K562 (cell line): ENCODE measurements around the gene SAP30BP. TPM values are rescaled to one million over a fixed set of nuclear protein-coding genes. Genes with fewer than 3 reads are reported as not detected.

Experiments used
- AFF4 ChIP-seq: sonication (generic); formaldehyde crosslinking; IDR thresholded peaks from 2 replicates; pipeline ENCODE4 v1.8.0; 2023; ENCODE audit warnings: mild to moderate bottlenecking, missing genetic modification reagents
- CLOCK ChIP-seq: fragments of 250-450 bp; sonication (Bioruptor Pico); IDR thresholded peaks from 2 replicates; pipeline ENCODE4 v1.4.0; 2020; ENCODE audit warnings: mild to moderate bottlenecking, moderate library complexity, borderline replicate concordance
- EP400 ChIP-seq: fragments of 450-650 bp; IDR thresholded peaks from 2 replicates; pipeline ENCODE4 v1.6.1; 2017; ENCODE audit warnings: antibody characterized with exemption, mild to moderate bottlenecking, moderate library complexity
- ESRRA ChIP-seq: fragments of 450-650 bp; IDR thresholded peaks from 2 replicates; pipeline ENCODE4 v1.6.1; 2014; ENCODE audit warnings: low read depth, mild to moderate bottlenecking, moderate library complexity, borderline replicate concordance
- EWSR1 ChIP-seq: fragments of 450-650 bp; IDR thresholded peaks from 2 replicates; pipeline ENCODE4 v1.6.1; 2018; ENCODE audit warnings: borderline replicate concordance, mild to moderate bottlenecking, low read depth, moderate library complexity; ENCODE audit not compliant: partially characterized antibody
- FOXJ3 ChIP-seq: sonication (generic); formaldehyde crosslinking; IDR thresholded peaks from 2 replicates; pipeline ENCODE4 v1.4.0; 2020; ENCODE audit warnings: mild to moderate bottlenecking, missing genetic modification reagents
- GABPB1 ChIP-seq: sonication (generic); formaldehyde crosslinking; IDR thresholded peaks from 2 replicates; pipeline ENCODE4 v1.8.0; 2022; ENCODE audit warnings: mild to moderate bottlenecking, missing genetic modification reagents
- MBD2 ChIP-seq: sonication (generic); IDR thresholded peaks from 2 replicates; pipeline ENCODE4 v1.6.1; 2016; ENCODE audit warnings: low read depth, borderline replicate concordance
- MEF2A ChIP-seq: IDR thresholded peaks from 2 replicates; pipeline ENCODE4 v1.6.1; 2011; ENCODE audit warnings: low read depth, mild to moderate bottlenecking, low read length, moderate library complexity; ENCODE audit not compliant: control insufficient read depth
- MYNN ChIP-seq, 2 experiments: sonication (generic); formaldehyde crosslinking in 1 of 2; IDR thresholded peaks; 2 replicates each; pipeline versions ENCODE4 v1.5.0 to v1.6.1; 2016 to 2020; ENCODE audit warnings: antibody characterized with exemption in 1 of 2, missing genetic modification reagents in 1 of 2
- NFXL1 ChIP-seq: fragments of 450-650 bp; formaldehyde crosslinking; IDR thresholded peaks from 2 replicates; pipeline ENCODE4 v1.4.0; 2021; ENCODE audit warnings: mild to moderate bottlenecking
- POLR2A ChIP-seq: fragments of 450-650 bp; conservative IDR thresholded peaks from 2 replicates; pipeline ENCODE4 v1.6.1; 2016
- RBM25 ChIP-seq: fragments of 200-400 bp; formaldehyde crosslinking; IDR thresholded peaks from 2 replicates; pipeline ENCODE4 v1.6.1; 2018; ENCODE audit warnings: low read length, low read depth, moderate library complexity; ENCODE audit not compliant: severe bottlenecking
- SNRNP70 ChIP-seq: fragments of 200-400 bp; formaldehyde crosslinking; optimal IDR thresholded peaks from 2 replicates; pipeline ENCODE3; 2017; ENCODE audit warnings: low read depth, low read length
- SOX6 ChIP-seq: fragments of 450-650 bp; IDR thresholded peaks from 2 replicates; pipeline ENCODE4 v1.6.1; 2014; ENCODE audit warnings: mild to moderate bottlenecking
- THAP12 ChIP-seq: fragments of 250-450 bp; sonication (Bioruptor Pico); IDR thresholded peaks from 2 replicates; pipeline ENCODE4 v1.9.0; 2021; ENCODE audit warnings: mild to moderate bottlenecking, inconsistent platforms
- ZNF217 ChIP-seq: sonication (generic); formaldehyde crosslinking; IDR thresholded peaks from 2 replicates; pipeline ENCODE4 v1.8.0; 2022; ENCODE audit warnings: mild to moderate bottlenecking, missing genetic modification reagents
- ZNF57 ChIP-seq: fragments of 450-650 bp; formaldehyde crosslinking; IDR thresholded peaks from 2 replicates; pipeline ENCODE4 v1.4.0; 2020; ENCODE audit warnings: mild to moderate bottlenecking, moderate library complexity
- ZNF699 ChIP-seq: fragments of 250-450 bp; sonication (Bioruptor Pico); IDR thresholded peaks from 2 replicates; pipeline ENCODE4 v1.8.0; 2021; ENCODE audit warnings: mild to moderate bottlenecking, moderate library complexity; ENCODE audit not compliant: insufficient replicate concordance
- polyA plus RNA-seq, 8 experiments: library from polyadenylated mRNA; depleted of rRNA in 4 of 8; stranded (reverse) in 5 of 8; unstranded in 3 of 8; fragments of >200 nt; fragmentation: Nextera tagmentation in 2 of 8; fragmentation: Illumina TruSeq in 1 of 8; extraction: Ambion mirVana in 2 of 8; extraction: Trizol in 1 of 8; gene quantifications; 2 replicates each; pipeline versions ENCODE4 v1.2.1 to v1.2.3, GENCODE V29; 2011 to 2014; ENCODE audit warnings: inconsistent platforms in 1 of 8, missing spikeins in 1 of 8
- total RNA-seq, 7 experiments: library from RNA; depleted of rRNA in 6 of 7; stranded (reverse); fragments of >200 nt in 6 of 7; fragmentation: Illumina TruSeq in 2 of 7; extraction: Trizol in 2 of 7; gene quantifications; 2 replicates each; pipeline versions ENCODE4 v1.2.1 to v1.2.3, GENCODE V29; 2011 to 2021; ENCODE audit warnings: low replicate concordance in 1 of 7

SAP30BP gene
- total and polyA plus RNA-seq, 9 of the 15 experiments (the other 6 are each of a cell fraction or from before 2014, with no cell fraction given) = 45.3 to 154 (median 71.7) TPM

- TF ChIP-seq CLOCK (CRISPR knock-in tag) (no peak), ZNF217 (CRISPR knock-in tag) (no peak), EP400 (no peak), RBM25 (no peak), ESRRA (peak; percentile 77), NFXL1 (CRISPR knock-in tag) (no peak), FOXJ3 (CRISPR knock-in tag) (peak; percentile 74; the same call in 1 of the 2 replicates), EWSR1 (no peak), THAP12 (CRISPR knock-in tag) (no peak), ZNF57 (CRISPR knock-in tag) (no peak), GABPB1 (peak; percentile 10; the same call in 1 of the 2 replicates), AFF4 (CRISPR knock-in tag) (no peak), MEF2A (no peak), ZNF699 (CRISPR knock-in tag) (no peak), POLR2A (no peak), MYNN (IDR thresholded peaks at IDR 0.05) (no peak), MYNN (CRISPR knock-in tag; IDR thresholded peaks at IDR 0.05) (no peak), MBD2 (no peak), SNRNP70 (no peak), SOX6 (peak; percentile 40; the same call in 1 of the 2 replicates)
Observed at GRCh38 chr17:75633486-75634375, 33.4 kb upstream of the SAP30BP start (continued).
